ENCODE measurements around the gene VAPA. TPM values are rescaled to one million over a fixed set of nuclear protein-coding genes. Genes with fewer than 3 reads are reported as not detected.

Gene VAPA
- total RNA-seq, 1 experiment from 2014 or later = 137 TPM

DNA sequence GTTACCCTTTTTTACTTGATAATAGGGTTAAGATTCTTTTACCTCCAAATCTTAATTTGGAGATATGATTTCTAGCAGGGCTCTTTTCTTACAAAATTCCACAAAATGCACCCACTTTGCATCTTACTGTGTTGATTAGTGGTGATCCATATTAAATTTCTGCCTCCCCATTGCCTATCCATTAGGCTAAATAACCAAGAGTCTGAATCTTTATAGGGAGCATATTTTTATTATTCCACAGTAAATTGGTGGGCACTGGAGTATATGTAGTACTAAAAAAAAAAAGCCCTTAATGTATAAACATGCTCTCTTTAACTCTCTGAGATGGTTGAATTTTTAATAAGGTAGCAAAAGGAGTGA is 36.2 kb upstream of the VAPA start:
- no peak overlapping the region for H3K27ac Mint-ChIP-seq
- POLR2A ChIA-PET = no interaction called here

More for the DNA sequence above, 36.2 kb upstream of the VAPA start:
- no peak for DNase-seq (ENCODE audit: low spot score)
- no peaks in the 10 kb centered on the region for H3K9me3 Mint-ChIP-seq
- no peak for ATAC-seq
- H3K4me1 Mint-ChIP-seq = peaks cover 5% of the 10 kb centered on the region
- TF ChIP-seq, protein P1, sequence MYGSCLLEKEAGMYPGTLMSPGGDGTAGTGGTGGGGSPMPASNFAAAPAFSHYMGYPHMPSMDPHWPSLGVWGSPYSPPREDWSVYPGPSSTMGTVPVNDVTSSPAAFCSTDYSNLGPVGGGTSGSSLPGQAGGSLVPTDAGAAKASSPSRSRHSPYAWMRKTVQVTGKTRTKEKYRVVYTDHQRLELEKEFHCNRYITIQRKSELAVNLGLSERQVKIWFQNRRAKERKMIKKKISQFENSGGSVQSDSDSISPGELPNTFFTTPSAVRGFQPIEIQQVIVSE (CRISPR knock-in tag; IDR thresholded peaks at IDR 0.05; ENCODE audit: borderline replicate concordance) = no peak
- TF ChIP-seq TEAD1 (CRISPR knock-in tag; IDR thresholded peaks at IDR 0.05) (no peak), ETV6 (CRISPR knock-in tag; IDR thresholded peaks at IDR 0.05) (no peak), HMGA2 (CRISPR knock-in tag; IDR thresholded peaks at IDR 0.05) (no peak), KAT7 (CRISPR knock-in tag; IDR thresholded peaks at IDR 0.05; ENCODE audit: borderline replicate concordance) (no peak), CREB1 (CRISPR knock-in tag; IDR thresholded peaks at IDR 0.05) (no peak), ZBTB21 (CRISPR knock-in tag; IDR thresholded peaks at IDR 0.05; ENCODE audit: borderline replicate concordance) (no peak), MXD4 (CRISPR knock-in tag; IDR thresholded peaks at IDR 0.05; ENCODE audit: borderline replicate concordance) (no peak), ZNF138 (CRISPR knock-in tag; conservative IDR thresholded peaks at IDR 0.05) (no peak), FOXP1 (CRISPR knock-in tag; IDR thresholded peaks at IDR 0.05; ENCODE audit: borderline replicate concordance) (no peak), CBFB (CRISPR knock-in tag; IDR thresholded peaks at IDR 0.05; ENCODE audit: low read depth) (no peak), ESRRA (CRISPR knock-in tag; IDR thresholded peaks at IDR 0.05; ENCODE audit: borderline replicate concordance) (no peak), NR3C1 (CRISPR knock-in tag; conservative IDR thresholded peaks at IDR 0.05; ENCODE audit: low read depth) (no peak), ZNF423 (CRISPR knock-in tag; IDR thresholded peaks at IDR 0.05) (no peak), GTF2I (CRISPR knock-in tag; conservative IDR thresholded peaks at IDR 0.05) (no peak)
- TF ChIP-seq, protein P2, sequence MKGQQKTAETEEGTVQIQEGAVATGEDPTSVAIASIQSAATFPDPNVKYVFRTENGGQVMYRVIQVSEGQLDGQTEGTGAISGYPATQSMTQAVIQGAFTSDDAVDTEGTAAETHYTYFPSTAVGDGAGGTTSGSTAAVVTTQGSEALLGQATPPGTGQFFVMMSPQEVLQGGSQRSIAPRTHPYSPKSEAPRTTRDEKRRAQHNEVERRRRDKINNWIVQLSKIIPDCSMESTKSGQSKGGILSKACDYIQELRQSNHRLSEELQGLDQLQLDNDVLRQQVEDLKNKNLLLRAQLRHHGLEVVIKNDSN (CRISPR knock-in tag; IDR thresholded peaks at IDR 0.05) = no peak
- TF ChIP-seq, protein P3, sequence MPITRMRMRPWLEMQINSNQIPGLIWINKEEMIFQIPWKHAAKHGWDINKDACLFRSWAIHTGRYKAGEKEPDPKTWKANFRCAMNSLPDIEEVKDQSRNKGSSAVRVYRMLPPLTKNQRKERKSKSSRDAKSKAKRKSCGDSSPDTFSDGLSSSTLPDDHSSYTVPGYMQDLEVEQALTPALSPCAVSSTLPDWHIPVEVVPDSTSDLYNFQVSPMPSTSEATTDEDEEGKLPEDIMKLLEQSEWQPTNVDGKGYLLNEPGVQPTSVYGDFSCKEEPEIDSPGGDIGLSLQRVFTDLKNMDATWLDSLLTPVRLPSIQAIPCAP (CRISPR knock-in tag; IDR thresholded peaks at IDR 0.05) = no peak
- TF ChIP-seq, protein P4, sequence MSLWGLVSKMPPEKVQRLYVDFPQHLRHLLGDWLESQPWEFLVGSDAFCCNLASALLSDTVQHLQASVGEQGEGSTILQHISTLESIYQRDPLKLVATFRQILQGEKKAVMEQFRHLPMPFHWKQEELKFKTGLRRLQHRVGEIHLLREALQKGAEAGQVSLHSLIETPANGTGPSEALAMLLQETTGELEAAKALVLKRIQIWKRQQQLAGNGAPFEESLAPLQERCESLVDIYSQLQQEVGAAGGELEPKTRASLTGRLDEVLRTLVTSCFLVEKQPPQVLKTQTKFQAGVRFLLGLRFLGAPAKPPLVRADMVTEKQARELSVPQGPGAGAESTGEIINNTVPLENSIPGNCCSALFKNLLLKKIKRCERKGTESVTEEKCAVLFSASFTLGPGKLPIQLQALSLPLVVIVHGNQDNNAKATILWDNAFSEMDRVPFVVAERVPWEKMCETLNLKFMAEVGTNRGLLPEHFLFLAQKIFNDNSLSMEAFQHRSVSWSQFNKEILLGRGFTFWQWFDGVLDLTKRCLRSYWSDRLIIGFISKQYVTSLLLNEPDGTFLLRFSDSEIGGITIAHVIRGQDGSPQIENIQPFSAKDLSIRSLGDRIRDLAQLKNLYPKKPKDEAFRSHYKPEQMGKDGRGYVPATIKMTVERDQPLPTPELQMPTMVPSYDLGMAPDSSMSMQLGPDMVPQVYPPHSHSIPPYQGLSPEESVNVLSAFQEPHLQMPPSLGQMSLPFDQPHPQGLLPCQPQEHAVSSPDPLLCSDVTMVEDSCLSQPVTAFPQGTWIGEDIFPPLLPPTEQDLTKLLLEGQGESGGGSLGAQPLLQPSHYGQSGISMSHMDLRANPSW (CRISPR knock-in tag; conservative IDR thresholded peaks at IDR 0.05; ENCODE audit: low read depth) = no peak
- TF ChIP-seq, protein P5, sequence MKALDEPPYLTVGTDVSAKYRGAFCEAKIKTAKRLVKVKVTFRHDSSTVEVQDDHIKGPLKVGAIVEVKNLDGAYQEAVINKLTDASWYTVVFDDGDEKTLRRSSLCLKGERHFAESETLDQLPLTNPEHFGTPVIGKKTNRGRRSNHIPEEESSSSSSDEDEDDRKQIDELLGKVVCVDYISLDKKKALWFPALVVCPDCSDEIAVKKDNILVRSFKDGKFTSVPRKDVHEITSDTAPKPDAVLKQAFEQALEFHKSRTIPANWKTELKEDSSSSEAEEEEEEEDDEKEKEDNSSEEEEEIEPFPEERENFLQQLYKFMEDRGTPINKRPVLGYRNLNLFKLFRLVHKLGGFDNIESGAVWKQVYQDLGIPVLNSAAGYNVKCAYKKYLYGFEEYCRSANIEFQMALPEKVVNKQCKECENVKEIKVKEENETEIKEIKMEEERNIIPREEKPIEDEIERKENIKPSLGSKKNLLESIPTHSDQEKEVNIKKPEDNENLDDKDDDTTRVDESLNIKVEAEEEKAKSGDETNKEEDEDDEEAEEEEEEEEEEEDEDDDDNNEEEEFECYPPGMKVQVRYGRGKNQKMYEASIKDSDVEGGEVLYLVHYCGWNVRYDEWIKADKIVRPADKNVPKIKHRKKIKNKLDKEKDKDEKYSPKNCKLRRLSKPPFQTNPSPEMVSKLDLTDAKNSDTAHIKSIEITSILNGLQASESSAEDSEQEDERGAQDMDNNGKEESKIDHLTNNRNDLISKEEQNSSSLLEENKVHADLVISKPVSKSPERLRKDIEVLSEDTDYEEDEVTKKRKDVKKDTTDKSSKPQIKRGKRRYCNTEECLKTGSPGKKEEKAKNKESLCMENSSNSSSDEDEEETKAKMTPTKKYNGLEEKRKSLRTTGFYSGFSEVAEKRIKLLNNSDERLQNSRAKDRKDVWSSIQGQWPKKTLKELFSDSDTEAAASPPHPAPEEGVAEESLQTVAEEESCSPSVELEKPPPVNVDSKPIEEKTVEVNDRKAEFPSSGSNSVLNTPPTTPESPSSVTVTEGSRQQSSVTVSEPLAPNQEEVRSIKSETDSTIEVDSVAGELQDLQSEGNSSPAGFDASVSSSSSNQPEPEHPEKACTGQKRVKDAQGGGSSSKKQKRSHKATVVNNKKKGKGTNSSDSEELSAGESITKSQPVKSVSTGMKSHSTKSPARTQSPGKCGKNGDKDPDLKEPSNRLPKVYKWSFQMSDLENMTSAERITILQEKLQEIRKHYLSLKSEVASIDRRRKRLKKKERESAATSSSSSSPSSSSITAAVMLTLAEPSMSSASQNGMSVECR (CRISPR knock-in tag; IDR thresholded peaks at IDR 0.05; ENCODE audit: borderline replicate concordance) = no peak
- TF ChIP-seq, protein P6, sequence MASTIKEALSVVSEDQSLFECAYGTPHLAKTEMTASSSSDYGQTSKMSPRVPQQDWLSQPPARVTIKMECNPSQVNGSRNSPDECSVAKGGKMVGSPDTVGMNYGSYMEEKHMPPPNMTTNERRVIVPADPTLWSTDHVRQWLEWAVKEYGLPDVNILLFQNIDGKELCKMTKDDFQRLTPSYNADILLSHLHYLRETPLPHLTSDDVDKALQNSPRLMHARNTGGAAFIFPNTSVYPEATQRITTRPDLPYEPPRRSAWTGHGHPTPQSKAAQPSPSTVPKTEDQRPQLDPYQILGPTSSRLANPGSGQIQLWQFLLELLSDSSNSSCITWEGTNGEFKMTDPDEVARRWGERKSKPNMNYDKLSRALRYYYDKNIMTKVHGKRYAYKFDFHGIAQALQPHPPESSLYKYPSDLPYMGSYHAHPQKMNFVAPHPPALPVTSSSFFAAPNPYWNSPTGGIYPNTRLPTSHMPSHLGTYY (CRISPR knock-in tag; IDR thresholded peaks at IDR 0.05) = no peak
- H3K4me3 Mint-ChIP-seq = no peak overlapping the region
- H3K36me3 Mint-ChIP-seq = no peaks in the 10 kb centered on the region
- CTCF ChIA-PET = no interaction called here
- no peaks in the 10 kb centered on the region; the same call in 1 of the 2 replicates for H3K27me3 Mint-ChIP-seq (ENCODE audit: low read depth)
